LNCAP (cell line): ENCODE data around the gene SLC23A1.

Source experiments
- TF ChIP-seq, protein P1 (sequence below): fragments of 450-650 bp; IDR thresholded peaks from 2 replicates; pipeline ENCODE4 v1.5.1; 2017; ENCODE audit warnings: mild to moderate bottlenecking

SLC23A1 gene

DNA sequence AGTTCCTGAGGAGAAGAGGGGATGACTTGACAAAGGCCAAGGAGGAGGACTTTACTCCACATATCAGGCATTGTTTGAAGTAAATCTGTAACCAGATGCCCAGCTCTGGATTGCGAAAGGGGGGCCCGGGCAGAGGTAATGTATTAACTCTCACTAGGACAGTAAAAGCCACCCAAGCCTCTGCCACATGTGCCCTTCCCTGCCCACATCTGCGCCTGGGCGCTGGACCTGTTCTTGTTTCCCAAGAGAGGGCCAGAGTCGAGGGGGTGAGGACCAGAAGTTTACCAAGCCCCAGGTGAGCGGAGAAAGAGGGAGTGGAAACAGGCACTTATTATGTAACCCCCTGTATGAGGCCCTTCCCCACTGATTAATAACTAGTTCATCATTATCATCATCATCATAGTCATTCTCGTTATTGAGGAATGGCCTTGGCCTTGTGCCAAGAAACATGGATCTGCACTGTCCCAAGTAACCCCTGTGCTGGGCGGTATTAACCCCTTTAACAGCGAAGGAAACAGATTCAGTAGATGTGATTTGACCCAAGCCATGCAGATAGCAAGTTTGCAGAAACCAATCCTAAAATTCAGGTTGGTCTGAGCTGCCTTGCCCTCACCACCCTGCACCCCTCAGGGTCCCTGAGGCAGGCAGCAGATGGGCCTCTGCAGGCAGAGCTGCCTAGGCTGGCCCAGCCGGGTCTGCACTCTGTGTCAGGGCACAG lies at the start of gene SLC23A1:
Gene SLC23A1 (minus strand): TSS at position 23 of the 718 bp plus-strand sequence. CDS start 44 bp downstream, outside the sequence.
- TF ChIP-seq, protein P1, sequence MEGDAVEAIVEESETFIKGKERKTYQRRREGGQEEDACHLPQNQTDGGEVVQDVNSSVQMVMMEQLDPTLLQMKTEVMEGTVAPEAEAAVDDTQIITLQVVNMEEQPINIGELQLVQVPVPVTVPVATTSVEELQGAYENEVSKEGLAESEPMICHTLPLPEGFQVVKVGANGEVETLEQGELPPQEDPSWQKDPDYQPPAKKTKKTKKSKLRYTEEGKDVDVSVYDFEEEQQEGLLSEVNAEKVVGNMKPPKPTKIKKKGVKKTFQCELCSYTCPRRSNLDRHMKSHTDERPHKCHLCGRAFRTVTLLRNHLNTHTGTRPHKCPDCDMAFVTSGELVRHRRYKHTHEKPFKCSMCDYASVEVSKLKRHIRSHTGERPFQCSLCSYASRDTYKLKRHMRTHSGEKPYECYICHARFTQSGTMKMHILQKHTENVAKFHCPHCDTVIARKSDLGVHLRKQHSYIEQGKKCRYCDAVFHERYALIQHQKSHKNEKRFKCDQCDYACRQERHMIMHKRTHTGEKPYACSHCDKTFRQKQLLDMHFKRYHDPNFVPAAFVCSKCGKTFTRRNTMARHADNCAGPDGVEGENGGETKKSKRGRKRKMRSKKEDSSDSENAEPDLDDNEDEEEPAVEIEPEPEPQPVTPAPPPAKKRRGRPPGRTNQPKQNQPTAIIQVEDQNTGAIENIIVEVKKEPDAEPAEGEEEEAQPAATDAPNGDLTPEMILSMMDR = no peak

DNA sequence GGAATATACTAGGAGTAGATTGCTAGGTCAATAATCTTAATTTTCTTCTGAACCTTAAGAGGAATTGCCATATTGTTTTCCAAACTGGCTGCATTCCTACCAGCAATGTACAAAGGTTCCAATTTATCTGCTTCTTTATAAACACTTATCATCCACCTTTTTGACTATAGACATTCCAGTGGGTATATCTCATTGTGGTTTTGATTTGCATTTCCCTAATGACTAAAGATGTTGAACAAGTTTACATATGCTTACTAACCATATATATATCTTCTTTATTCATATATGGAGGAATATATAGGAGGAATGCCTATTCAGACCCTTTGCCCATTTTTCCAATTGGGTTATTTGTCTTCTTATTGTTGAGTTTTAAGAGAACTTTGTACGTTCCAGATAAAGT lies 48.6 kb upstream of the SLC23A1 start:
- TF ChIP-seq, protein P1 = no peak

DNA sequence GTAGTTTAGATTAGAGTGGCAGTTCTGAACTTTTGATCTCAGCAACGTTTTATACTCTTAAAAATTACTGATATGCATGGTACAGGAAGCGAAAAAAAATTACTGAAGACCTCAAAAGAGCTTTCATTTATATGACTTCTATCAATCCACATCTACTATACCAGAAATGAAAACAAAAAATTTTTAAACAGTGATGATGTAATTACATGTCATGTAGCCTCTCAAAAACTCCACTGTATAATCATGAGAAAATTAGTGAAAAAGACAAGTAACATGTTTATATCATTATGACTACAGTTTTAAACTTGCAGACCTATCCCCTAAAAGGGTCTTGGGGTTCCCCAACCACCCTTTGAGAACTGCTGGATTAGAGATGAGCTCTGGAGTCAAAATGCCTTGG lies 46.9 kb upstream of the SLC23A1 start:
- TF ChIP-seq, protein P1 = no peak

DNA sequence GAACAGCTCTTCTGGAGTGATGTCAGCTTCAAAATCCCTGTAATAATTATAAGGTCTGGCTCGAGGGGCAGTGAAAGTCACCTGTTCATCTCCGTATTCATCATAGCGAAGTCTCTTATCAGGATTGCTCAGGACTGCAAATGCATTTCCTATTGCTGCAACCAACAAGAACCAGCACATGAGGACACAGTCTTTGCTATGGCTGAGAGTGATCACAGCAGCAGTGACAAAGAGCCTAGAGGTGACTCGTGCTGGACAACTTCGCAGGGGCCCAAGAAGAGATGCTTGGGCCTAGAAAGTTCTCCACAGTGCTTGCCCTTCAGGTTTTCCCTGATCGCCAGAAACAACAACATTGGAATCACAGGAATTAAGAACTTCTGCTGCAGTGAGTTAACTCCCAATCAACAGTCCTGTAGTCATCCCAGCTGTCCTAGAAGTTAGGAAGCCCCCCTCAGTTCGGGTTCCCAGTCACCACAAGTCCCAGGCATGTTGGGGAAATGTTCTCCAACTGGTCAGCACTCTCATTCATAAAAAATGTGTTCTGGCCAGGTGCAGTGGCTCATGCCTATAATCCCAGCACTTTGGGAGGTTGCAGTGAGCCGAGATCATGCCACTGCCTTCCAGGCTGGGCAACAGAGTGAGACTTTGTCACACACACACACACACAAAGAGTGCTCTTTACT lies 43.2 kb upstream of the SLC23A1 start:
- TF ChIP-seq, protein P1 = no peak

DNA sequence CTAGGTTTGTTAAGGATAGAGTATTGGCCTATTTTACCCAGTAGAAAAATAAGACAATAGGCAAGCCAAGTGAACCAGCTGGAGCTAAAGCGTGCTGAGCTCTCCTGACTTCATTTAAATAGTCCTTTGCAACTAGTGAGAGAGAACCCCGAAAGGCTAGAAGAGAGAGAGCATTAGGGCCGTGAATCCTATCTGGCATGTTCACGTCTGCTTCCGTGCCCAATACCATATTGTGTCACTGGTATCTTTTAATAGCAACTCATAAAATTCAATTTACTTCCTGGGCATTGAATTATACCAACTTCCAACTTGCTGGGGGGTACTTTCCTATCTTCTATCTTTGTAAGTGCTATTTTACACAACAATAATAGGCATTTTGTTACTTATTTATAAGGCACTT lies 42.4 kb upstream of the SLC23A1 start:
- TF ChIP-seq, protein P1 = no peak

DNA sequence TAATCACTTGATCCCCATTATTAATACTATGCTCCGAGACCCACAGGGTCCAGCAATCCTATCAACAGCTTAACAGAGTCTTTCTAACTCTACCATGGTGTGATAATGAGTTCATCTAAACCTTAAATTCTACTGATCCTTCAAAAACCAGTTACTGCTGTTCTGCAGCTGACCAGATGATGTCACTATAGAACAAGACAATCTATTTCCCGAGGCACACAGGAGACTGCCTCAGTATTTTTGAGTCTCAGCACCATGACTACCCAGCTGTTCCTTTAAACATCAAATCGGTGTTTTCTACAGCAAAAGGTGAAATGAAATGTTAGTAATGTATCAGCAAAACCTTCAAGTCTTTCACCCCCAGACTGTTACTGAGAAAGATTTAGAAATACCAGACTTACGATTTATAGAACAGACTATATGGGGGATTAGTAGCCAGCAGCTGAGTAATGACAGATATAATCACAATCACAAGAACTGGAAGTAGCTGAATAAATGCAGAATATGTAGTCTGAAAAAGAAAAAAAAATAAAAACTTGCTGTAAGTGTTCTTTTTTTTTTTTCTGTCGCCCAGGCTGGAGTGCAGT lies 39.3 kb upstream of the SLC23A1 start:
- TF ChIP-seq, protein P1 = peak; percentile 97

DNA sequence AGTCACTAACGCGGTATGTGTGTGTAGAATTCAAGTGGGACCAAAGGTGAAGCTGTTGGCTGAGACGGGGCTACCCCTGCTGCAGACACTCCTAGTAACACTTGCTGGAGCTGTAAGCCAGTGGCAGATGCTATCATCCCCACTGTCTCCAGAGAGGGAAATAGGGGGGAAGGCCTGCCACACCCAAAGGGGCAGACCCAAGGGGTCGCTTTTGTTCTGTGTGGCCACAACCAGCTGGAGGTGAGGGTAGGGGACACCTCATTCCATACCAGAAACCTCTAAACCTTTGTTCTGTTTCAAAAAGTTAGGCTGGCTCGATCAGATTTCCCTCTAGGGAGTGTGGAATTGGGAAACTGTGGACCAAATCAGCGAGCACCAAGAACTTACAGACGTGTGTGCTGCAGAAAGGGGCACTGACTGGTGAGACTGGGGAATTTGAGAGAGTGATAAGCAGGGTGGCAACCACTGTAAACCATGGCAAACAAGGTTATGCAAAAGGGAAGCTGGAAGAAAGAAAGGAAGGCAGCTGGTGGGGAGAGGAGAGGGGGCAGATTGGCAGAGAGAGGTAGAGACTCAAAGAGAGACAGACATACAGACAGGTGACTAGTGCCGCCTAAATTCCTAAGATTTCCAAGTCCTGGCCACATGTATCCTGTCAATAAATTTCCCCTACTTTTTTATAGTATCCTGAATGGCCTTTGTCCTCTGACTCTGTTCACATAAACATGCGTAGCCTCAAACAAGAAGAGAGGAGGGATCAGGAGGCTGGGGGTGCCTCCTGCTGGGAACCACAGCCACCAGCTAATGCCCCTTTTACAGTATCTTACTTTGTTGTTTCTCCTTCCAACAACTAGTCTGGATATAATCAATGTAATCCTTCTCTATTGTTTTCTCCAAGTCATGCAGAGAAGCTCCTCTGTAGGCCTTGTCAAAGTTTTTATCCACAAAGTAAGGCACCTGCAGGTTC lies 36.4 kb upstream of the SLC23A1 start:
- TF ChIP-seq, protein P1 = no peak
